HG02610 (cell line): ENCODE data around the gene WDR64.

Experiments used
- ATAC-seq: cut with Tn5 transposase; IDR thresholded peaks from one replicate; pipeline ENCODE4 v1.9.1; 2021; ENCODE audit warnings: mild to moderate bottlenecking, moderate library complexity; ENCODE audit not compliant: unreplicated experiment

WDR64 gene

GRCh38 chr1:241652012-241652411 lies at the start of gene WDR64:
Gene WDR64, plus strand, starts transcription at chr1:241652281. Its CDS starts 204 bp downstream, at chr1:241652485.
- no peak for ATAC-seq

- ATAC-seq, result no peak
These were observed 48.3 kb upstream of the WDR64 start for GRCh38 chr1:241603731-241604245.

- no peak for ATAC-seq
These were observed 46.8 kb upstream of the WDR64 start for GRCh38 chr1:241605146-241605805.

DNA sequence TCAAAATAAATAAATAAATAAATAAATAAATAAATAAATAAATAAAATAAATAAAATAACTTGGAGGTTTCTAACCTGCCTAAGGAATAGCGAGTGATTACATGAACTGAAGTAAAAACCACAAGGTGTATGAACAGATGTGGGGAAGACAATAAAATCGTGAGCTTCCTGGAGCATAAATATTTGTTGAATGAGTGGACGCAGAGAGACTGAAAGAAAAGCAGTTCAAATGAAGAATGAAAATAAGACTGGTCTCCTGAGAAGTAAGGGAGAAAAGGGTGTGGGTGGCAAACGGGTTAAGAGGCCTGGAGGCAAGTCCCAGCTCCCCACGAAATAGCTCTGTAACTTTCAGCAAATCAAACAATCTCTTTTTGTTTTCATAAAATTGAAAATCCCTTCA lies 45.5 kb upstream of the WDR64 start:
- ATAC-seq, result no peak

- no peak for ATAC-seq
These were observed 44.6 kb upstream of the WDR64 start for GRCh38 chr1:241607497-241607896.

- peak; percentile 76 for ATAC-seq
These were observed 43.6 kb upstream of the WDR64 start for GRCh38 chr1:241608379-241609033.

GRCh38 chr1:241610056-241610815 lies 41.8 kb upstream of the WDR64 start:
- no peak for ATAC-seq

DNA sequence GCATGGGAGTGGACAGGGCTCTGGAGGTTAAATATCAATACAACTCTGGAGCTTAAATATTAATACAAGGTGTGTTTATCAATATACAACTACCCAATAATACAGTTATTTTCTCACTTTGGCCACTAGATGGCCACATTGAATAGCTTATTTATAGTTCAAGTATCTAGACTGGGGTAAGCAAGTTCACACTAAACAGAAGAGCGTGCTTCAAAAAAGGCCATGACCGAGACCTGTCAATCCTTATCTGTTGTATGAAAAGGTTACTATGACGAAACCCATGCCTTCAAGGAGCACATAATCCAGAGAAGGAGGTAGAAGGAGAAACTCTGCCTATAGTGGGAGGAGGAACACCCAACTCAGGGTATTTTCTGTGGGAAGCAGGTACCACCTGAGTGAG lies 41.0 kb upstream of the WDR64 start:
- ATAC-seq, result peak; percentile 68

- ATAC-seq, result no peak
These were observed 40.3 kb upstream of the WDR64 start for GRCh38 chr1:241611736-241612135.

- ATAC-seq, result no peak
These were observed 39.3 kb upstream of the WDR64 start for GRCh38 chr1:241612533-241613477.

- ATAC-seq, result no peak
These were observed 37.9 kb upstream of the WDR64 start for GRCh38 chr1:241614144-241614543.

DNA sequence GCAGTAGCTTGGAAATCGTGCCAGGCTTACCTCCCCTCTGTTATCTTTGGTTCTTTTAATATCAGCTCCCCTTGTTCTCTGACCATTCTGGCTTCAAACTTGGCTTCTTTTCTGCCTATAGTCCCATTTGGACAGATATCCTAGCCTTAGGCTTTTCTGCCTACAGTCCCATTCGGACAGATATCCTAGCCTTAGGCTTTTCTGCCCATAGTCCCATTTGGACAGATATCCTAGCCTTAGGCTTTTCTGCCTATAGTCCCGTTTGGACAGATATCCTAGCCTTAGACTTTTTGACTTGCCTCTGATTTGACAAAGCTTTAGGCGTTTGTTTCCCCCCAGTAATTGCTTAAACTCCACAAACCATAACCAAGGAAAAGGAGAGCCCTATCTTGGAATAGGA lies 37.5 kb upstream of the WDR64 start:
- ATAC-seq, result no peak

GRCh38 chr1:241615043-241615974 lies 36.8 kb upstream of the WDR64 start:
- ATAC-seq, result no peak

DNA sequence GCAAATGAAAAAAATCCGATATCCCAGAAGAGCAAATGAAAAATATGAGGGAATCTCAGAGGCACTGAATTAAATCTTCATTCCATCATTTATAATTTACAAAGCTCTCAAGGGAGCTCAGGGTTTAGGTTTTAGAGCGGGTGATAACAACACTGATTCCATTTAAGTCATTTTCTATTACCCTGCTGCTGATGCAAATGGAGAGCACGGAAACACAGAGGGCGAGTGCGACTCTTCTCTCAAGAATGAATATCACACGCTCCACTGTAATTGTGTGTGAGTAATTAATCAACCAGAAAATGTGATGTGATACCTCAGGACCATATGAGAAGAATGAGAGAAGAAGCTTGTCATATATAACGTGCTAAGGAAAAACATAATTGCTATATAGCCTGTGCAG lies 34.7 kb upstream of the WDR64 start:
- ATAC-seq, result no peak

- no peak for ATAC-seq
These were observed 29.4 kb upstream of the WDR64 start for GRCh38 chr1:241622669-241623068.

DNA sequence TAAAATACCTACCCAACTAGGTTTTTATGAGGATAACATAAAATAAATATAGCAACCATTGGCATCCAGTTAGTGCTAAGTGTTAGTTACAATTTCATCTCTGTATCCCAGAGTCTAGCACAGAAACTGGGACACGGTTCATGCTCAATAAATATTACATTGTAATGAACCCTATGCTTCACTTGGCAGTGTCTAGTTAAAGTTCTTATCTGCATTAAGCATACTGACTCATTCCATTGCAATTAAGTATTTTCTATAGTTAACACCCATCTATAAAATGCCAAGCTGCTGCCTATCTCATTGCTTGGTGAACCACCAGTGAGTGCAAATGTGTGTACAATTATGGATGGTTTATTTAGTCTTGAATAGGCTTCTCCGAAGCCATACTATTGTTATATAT lies 27.1 kb upstream of the WDR64 start:
- ATAC-seq, result no peak

- peak; percentile 66 for ATAC-seq
These were observed 24.4 kb upstream of the WDR64 start for GRCh38 chr1:241627453-241628259.

DNA sequence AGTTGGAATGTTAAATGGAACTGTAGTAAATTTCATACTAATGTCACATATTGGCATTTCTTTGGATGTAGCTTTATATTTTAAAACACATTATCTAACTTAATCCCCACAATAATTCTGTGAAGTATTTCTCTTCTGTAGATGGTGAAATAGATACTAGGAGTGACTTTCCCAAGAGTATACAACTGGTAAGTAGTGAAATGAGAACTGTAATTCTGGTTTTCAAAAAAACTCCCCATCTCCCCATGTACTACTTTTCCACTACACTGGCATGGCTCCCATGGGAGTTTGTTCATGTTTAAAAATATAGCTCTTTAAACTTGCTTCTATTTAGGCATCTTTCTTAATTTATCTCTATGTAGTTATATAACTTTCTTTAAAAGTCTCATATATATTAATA lies 22.1 kb upstream of the WDR64 start:
- peak; percentile 59 for ATAC-seq

- no peak for ATAC-seq
These were observed 21.6 kb upstream of the WDR64 start for GRCh38 chr1:241630476-241630875.
